NCI-H2029 (cell line): ENCODE measurements around the gene PKN2.

Experiments used
- DNase-seq: peaks from one replicate; lab custom pipeline; 2025; lab: John Stamatoyannopoulos, UW

The PKN2 gene

GRCh38 chr1:88735382-88735781, 51.3 kb downstream of the PKN2 start:
- DNase-seq, result no peak

GRCh38 chr1:88735909-88736308, 51.8 kb downstream of the PKN2 start:
- no peak for DNase-seq

GRCh38 chr1:88736633-88737248, 52.7 kb downstream of the PKN2 start:
- peak; percentile 19 for DNase-seq

- DNase-seq, result no peak
These were observed 53.4 kb downstream of the PKN2 start for GRCh38 chr1:88737338-88737927.

GRCh38 chr1:88740784-88741183, 56.7 kb downstream of the PKN2 start:
- DNase-seq, result no peak

- no peak for DNase-seq
These were observed 57.3 kb downstream of the PKN2 start for GRCh38 chr1:88741413-88741812.

GRCh38 chr1:88742531-88742930, 58.5 kb downstream of the PKN2 start:
- DNase-seq, result no peak

- no peak for DNase-seq
These were observed 60.1 kb downstream of the PKN2 start for GRCh38 chr1:88744142-88744541.

GRCh38 chr1:88746916-88747315, 62.8 kb downstream of the PKN2 start:
- DNase-seq, result no peak

- no peak for DNase-seq
These were observed 67.6 kb downstream of the PKN2 start for GRCh38 chr1:88751714-88752113.

GRCh38 chr1:88753506-88753905, 69.4 kb downstream of the PKN2 start:
- no peak for DNase-seq

GRCh38 chr1:88763649-88764406, 79.8 kb downstream of the PKN2 start:
- no peak for DNase-seq

- no peak for DNase-seq
These were observed 84.1 kb downstream of the PKN2 start for GRCh38 chr1:88768187-88768586.

GRCh38 chr1:88768816-88769215, 84.7 kb downstream of the PKN2 start:
- no peak for DNase-seq

GRCh38 chr1:88773540-88774150, 89.6 kb downstream of the PKN2 start:
- DNase-seq, result no peak

GRCh38 chr1:88774151-88774556, 90.1 kb downstream of the PKN2 start:
- DNase-seq, result no peak

- DNase-seq, result no peak
These were observed 93.6 kb downstream of the PKN2 start for GRCh38 chr1:88777604-88778149.

- DNase-seq, result no peak
These were observed 95.8 kb downstream of the PKN2 start for GRCh38 chr1:88779880-88780279.

GRCh38 chr1:88780485-88780884, 96.4 kb downstream of the PKN2 start:
- peak; percentile 43 for DNase-seq

- DNase-seq, result no peak
These were observed 99.1 kb downstream of the PKN2 start for GRCh38 chr1:88783145-88783544.

- DNase-seq, result no peak
These were observed 100.5 kb downstream of the PKN2 start for GRCh38 chr1:88784551-88784950.

GRCh38 chr1:88787023-88787903, 103.2 kb downstream of the PKN2 start:
- no peak for DNase-seq
